T-helper 17 cell (primary cell): Measurements from ENCODE around the gene RAP2A. TPM values are rescaled to one million over a fixed set of nuclear protein-coding genes. Genes with fewer than 3 reads are reported as not detected.

Experiments used
- ATAC-seq: fragments of 150-1000 bp; cut with Tn5 transposase; 2 replicates; pipeline ENCODE4 v1.10.0; 2021; ENCODE audit warnings: mild to moderate bottlenecking, moderate library complexity
- DNase-seq, 3 donors: peaks; one replicate each; pipeline versions ENCODE4 v3.0.0 to v3.0.0-alpha.2; 2020 to 2021
- H3K9me3 ChIP-seq: one replicate; pipeline ENCODE4 v1.7.0; 2013; ENCODE audit warnings: low read length, mild to moderate bottlenecking; ENCODE audit not compliant: control insufficient read depth, poor library complexity, severe bottlenecking
- H3K27ac Mint-ChIP-seq: one replicate; pipeline ENCODE4 v1.8.0; 2022; ENCODE audit warnings: mild to moderate bottlenecking, moderate library complexity, mixed read lengths
- H3K27me3 Mint-ChIP-seq: one replicate; pipeline ENCODE4 v1.8.0; 2022; ENCODE audit warnings: mixed read lengths
- H3K36me3 Mint-ChIP-seq: one replicate; pipeline ENCODE4 v1.8.0; 2022; ENCODE audit warnings: low read depth, mixed read lengths
- H3K4me1 Mint-ChIP-seq: one replicate; pipeline ENCODE4 v1.8.0; 2022; ENCODE audit warnings: mild to moderate bottlenecking, mixed read lengths
- H3K4me3 Mint-ChIP-seq: one replicate; pipeline ENCODE4 v1.8.0; 2022; ENCODE audit warnings: mild to moderate bottlenecking, moderate library complexity, mixed read lengths
- total RNA-seq, 4 donors: library from RNA in 2 of 4; stranded (reverse) in 2 of 4; gene quantifications; one replicate each; pipeline ENCODE4 v1.2.3 and lab custom pipeline; 2022 to 2026

RAP2A gene
- total RNA-seq, 2 donors from 2014 or later, result 15.3 to 16.2 TPM

- peaks cover 10% of the 10 kb centered on the region for H3K27me3 Mint-ChIP-seq
- H3K27ac Mint-ChIP-seq, result no peak overlapping the region
- H3K4me3 Mint-ChIP-seq, result no peak overlapping the region
- DNase-seq (no peak), ATAC-seq (no peak)
- H3K4me1 Mint-ChIP-seq, result no peaks in the 10 kb centered on the region
- no peaks in the 10 kb centered on the region for H3K9me3 ChIP-seq
- H3K36me3 Mint-ChIP-seq, result no peaks in the 10 kb centered on the region
Observed at GRCh38 chr13:97475011-97475410, 41.0 kb downstream of the RAP2A start.

- H3K27ac Mint-ChIP-seq, result no peak overlapping the region
- no peaks in the 10 kb centered on the region for H3K4me1 Mint-ChIP-seq
- H3K36me3 Mint-ChIP-seq, result no peaks in the 10 kb centered on the region
- DNase-seq (no peak), ATAC-seq (no peak)
- H3K9me3 ChIP-seq, result no peaks in the 10 kb centered on the region
- H3K4me3 Mint-ChIP-seq, result no peak overlapping the region
- H3K27me3 Mint-ChIP-seq, result peaks cover 10% of the 10 kb centered on the region
Observed at GRCh38 chr13:97477844-97478243, 43.9 kb downstream of the RAP2A start.

- ATAC-seq (no peak), DNase-seq (no peak)
- Mint-ChIP-seq H3K27me3 (peaks cover 10% of the 10 kb centered on the region), H3K36me3 (no peaks in the 10 kb centered on the region), H3K4me1 (no peaks in the 10 kb centered on the region), H3K4me3 (no peak overlapping the region), H3K27ac (no peak overlapping the region)
- H3K9me3 ChIP-seq, result no peaks in the 10 kb centered on the region
Observed at GRCh38 chr13:97478247-97478646, 44.3 kb downstream of the RAP2A start.

GRCh38 chr13:97483465-97483864 lies 49.5 kb downstream of the RAP2A start:
- H3K4me3 Mint-ChIP-seq, result no peak overlapping the region
- no peak for DNase-seq
- H3K27me3 Mint-ChIP-seq, result peaks cover 8% of the 10 kb centered on the region
- H3K27ac Mint-ChIP-seq, result no peak overlapping the region
- no peaks in the 10 kb centered on the region for H3K9me3 ChIP-seq
- H3K4me1 Mint-ChIP-seq, result no peaks in the 10 kb centered on the region
- ATAC-seq, result no peak
- H3K36me3 Mint-ChIP-seq, result no peaks in the 10 kb centered on the region

GRCh38 chr13:97484301-97484700 lies 50.3 kb downstream of the RAP2A start:
- no peaks in the 10 kb centered on the region for H3K36me3 Mint-ChIP-seq
- H3K4me1 Mint-ChIP-seq, result no peaks in the 10 kb centered on the region
- no peak overlapping the region for H3K27ac Mint-ChIP-seq
- H3K9me3 ChIP-seq, result no peaks in the 10 kb centered on the region
- H3K27me3 Mint-ChIP-seq, result peaks cover 8% of the 10 kb centered on the region
- no peak overlapping the region for H3K4me3 Mint-ChIP-seq
- no peak for DNase-seq
- no peak for ATAC-seq

GRCh38 chr13:97485320-97485719 lies 51.4 kb downstream of the RAP2A start:
- H3K9me3 ChIP-seq, result no peaks in the 10 kb centered on the region
- no peaks in the 10 kb centered on the region for H3K36me3 Mint-ChIP-seq
- ATAC-seq (no peak), DNase-seq (no peak)
- no peak overlapping the region for H3K27ac Mint-ChIP-seq
- no peaks in the 10 kb centered on the region for H3K4me1 Mint-ChIP-seq
- H3K27me3 Mint-ChIP-seq, result peaks cover 8% of the 10 kb centered on the region
- no peak overlapping the region for H3K4me3 Mint-ChIP-seq

GRCh38 chr13:97490702-97491307 lies 56.8 kb downstream of the RAP2A start:
- no peaks in the 10 kb centered on the region for H3K4me1 Mint-ChIP-seq

GRCh38 chr13:97491452-97491851 lies 57.5 kb downstream of the RAP2A start:
- DNase-seq (no peak), ATAC-seq (no peak)
- H3K9me3 ChIP-seq, result no peaks in the 10 kb centered on the region
- Mint-ChIP-seq H3K27ac (no peak overlapping the region), H3K4me3 (no peak overlapping the region), H3K36me3 (no peaks in the 10 kb centered on the region), H3K27me3 (peaks cover 17% of the 10 kb centered on the region), H3K4me1 (no peaks in the 10 kb centered on the region)

More at GRCh38 chr13:97490702-97491307, 56.8 kb downstream of the RAP2A start:
- no peak overlapping the region for H3K4me3 Mint-ChIP-seq
- no peaks in the 10 kb centered on the region for H3K36me3 Mint-ChIP-seq
- DNase-seq, result no peak
- peaks cover 20% of the 10 kb centered on the region for H3K27me3 Mint-ChIP-seq
- H3K9me3 ChIP-seq, result no peaks in the 10 kb centered on the region
- no peak overlapping the region for H3K27ac Mint-ChIP-seq
- ATAC-seq, result no peak

- no peak overlapping the region for H3K27ac Mint-ChIP-seq
- H3K4me1 Mint-ChIP-seq, result no peaks in the 10 kb centered on the region
- ATAC-seq (no peak), DNase-seq (no peak)
- H3K27me3 Mint-ChIP-seq, result peaks cover 13% of the 10 kb centered on the region
- H3K4me3 Mint-ChIP-seq, result no peak overlapping the region
- no peaks in the 10 kb centered on the region for H3K36me3 Mint-ChIP-seq
- no peaks in the 10 kb centered on the region for H3K9me3 ChIP-seq
Observed at GRCh38 chr13:97492257-97492656, 58.3 kb downstream of the RAP2A start.

- no peaks in the 10 kb centered on the region for H3K4me1 Mint-ChIP-seq
- ATAC-seq (no peak), DNase-seq (no peak)
- no peak overlapping the region for H3K27ac Mint-ChIP-seq
- peaks cover 15% of the 10 kb centered on the region for H3K27me3 Mint-ChIP-seq
- no peak overlapping the region for H3K4me3 Mint-ChIP-seq
- H3K36me3 Mint-ChIP-seq, result no peaks in the 10 kb centered on the region
- no peaks in the 10 kb centered on the region for H3K9me3 ChIP-seq
Observed at GRCh38 chr13:97492684-97493371, 58.9 kb downstream of the RAP2A start.

- no peak overlapping the region for H3K4me3 Mint-ChIP-seq
- no peaks in the 10 kb centered on the region for H3K4me1 Mint-ChIP-seq
- H3K36me3 Mint-ChIP-seq, result no peaks in the 10 kb centered on the region
- no peak for DNase-seq
- no peak overlapping the region for H3K27ac Mint-ChIP-seq
- no peaks in the 10 kb centered on the region for H3K9me3 ChIP-seq
- no peak for ATAC-seq
- peaks cover 20% of the 10 kb centered on the region for H3K27me3 Mint-ChIP-seq
Observed at GRCh38 chr13:97493456-97493855, 59.5 kb downstream of the RAP2A start.

- H3K36me3 Mint-ChIP-seq, result no peaks in the 10 kb centered on the region
- H3K27ac Mint-ChIP-seq, result no peak overlapping the region
- ATAC-seq, result no peak
- no peak for DNase-seq
- no peak overlapping the region for H3K4me3 Mint-ChIP-seq
- no peaks in the 10 kb centered on the region for H3K9me3 ChIP-seq
- H3K27me3 Mint-ChIP-seq, result peaks cover 21% of the 10 kb centered on the region
- H3K4me1 Mint-ChIP-seq, result no peaks in the 10 kb centered on the region
Observed at GRCh38 chr13:97495678-97496077, 61.7 kb downstream of the RAP2A start.

GRCh38 chr13:97496511-97496910 lies 62.5 kb downstream of the RAP2A start:
- peaks cover 30% of the 10 kb centered on the region for H3K27me3 Mint-ChIP-seq
- H3K27ac Mint-ChIP-seq, result no peak overlapping the region
- no peak for DNase-seq
- no peaks in the 10 kb centered on the region for H3K36me3 Mint-ChIP-seq
- H3K4me3 Mint-ChIP-seq, result no peak overlapping the region
- H3K9me3 ChIP-seq, result no peaks in the 10 kb centered on the region
- ATAC-seq, result no peak
- no peaks in the 10 kb centered on the region for H3K4me1 Mint-ChIP-seq

- Mint-ChIP-seq H3K27me3 (peaks cover 31% of the 10 kb centered on the region), H3K27ac (no peak overlapping the region), H3K4me3 (no peak overlapping the region), H3K4me1 (no peaks in the 10 kb centered on the region), H3K36me3 (no peaks in the 10 kb centered on the region)
- DNase-seq (no peak), ATAC-seq (no peak)
- no peaks in the 10 kb centered on the region for H3K9me3 ChIP-seq
Observed at GRCh38 chr13:97497400-97497799, 63.4 kb downstream of the RAP2A start.
